HEK293 (cell line): ENCODE results near the gene IGF2BP2.

Source experiments
- CTCF ChIA-PET: fragments of 350-600 bp; formaldehyde crosslinking; extraction: SDS; loops from one replicate; lab custom pipeline; 2021; ENCODE audit warnings: antibody characterized with exemption; lab: Yijun Ruan, JAX
- POLR2A ChIA-PET: fragments of 300-600 bp; formaldehyde crosslinking; extraction: SDS; loops from one replicate; lab custom pipeline; 2020; ENCODE audit warnings: antibody characterized with exemption, inconsistent platforms; lab: Yijun Ruan, JAX
- H3K27ac ChIP-seq: fragments of 200-500 bp; sonication (Bioruptor generic); 2 replicates; pipeline ENCODE4 v1.5.1; 2014; ENCODE audit warnings: low read depth, low read length, control low read depth, inconsistent platforms; ENCODE audit errors: extremely low read depth
- H3K36me3 ChIP-seq, 2 experiments: fragments of 200-500 bp in 1 of 2; sonication (Bioruptor generic) in 1 of 2; 1 replicate in 1 of 2; 2 replicates in 1 of 2; pipeline ENCODE4 v1.5.1; 2014 to 2017; ENCODE audit warnings: inconsistent platforms in 2 of 2, low read length in 2 of 2; ENCODE audit not compliant: control insufficient read depth in 2 of 2, insufficient read depth in 1 of 2
- H3K4me1 ChIP-seq: fragments of 200-500 bp; sonication (Bioruptor generic); 2 replicates; pipeline ENCODE4 v1.5.1; 2014; ENCODE audit warnings: mild to moderate bottlenecking, low read length, inconsistent platforms; ENCODE audit not compliant: control insufficient read depth, insufficient read depth
- H3K4me3 ChIP-seq: 2 replicates; pipeline ENCODE4 v1.5.1; 2011; ENCODE audit warnings: low read depth, mild to moderate bottlenecking, control low read depth, low read length, moderate library complexity
- H3K9me3 ChIP-seq: fragments of 200-500 bp; sonication (Bioruptor generic); 2 replicates; pipeline ENCODE4 v1.5.1; 2014; ENCODE audit warnings: low read depth, low read length, inconsistent platforms; ENCODE audit not compliant: control insufficient read depth, insufficient read depth
- FEZF1 ChIP-seq: fragments of 450-650 bp; formaldehyde crosslinking; IDR thresholded peaks from 2 replicates; pipeline ENCODE4 v1.5.1; 2016; ENCODE audit warnings: missing biosample characterization, missing genetic modification characterization
- GLI2 ChIP-seq: fragments of 450-650 bp; formaldehyde crosslinking; IDR thresholded peaks from 2 replicates; pipeline ENCODE4; 2017; ENCODE audit warnings: missing biosample characterization, missing genetic modification characterization, low read depth, borderline replicate concordance
- GLI4 ChIP-seq: fragments of 450-650 bp; formaldehyde crosslinking; IDR thresholded peaks from 2 replicates; pipeline ENCODE4 v1.5.1; 2016; ENCODE audit warnings: missing biosample characterization, missing genetic modification characterization
- GLIS2 ChIP-seq: fragments of 450-650 bp; formaldehyde crosslinking; IDR thresholded peaks from 2 replicates; pipeline ENCODE4 v1.5.1; 2016; ENCODE audit warnings: missing biosample characterization, missing genetic modification characterization
- IKZF3 ChIP-seq: fragments of 450-650 bp; IDR thresholded peaks from 2 replicates; pipeline ENCODE4 v1.5.0; 2018; ENCODE audit warnings: missing biosample characterization, mild to moderate bottlenecking, missing genetic modification characterization, moderate library complexity
- KLF1 ChIP-seq: fragments of 450-650 bp; formaldehyde crosslinking; IDR thresholded peaks from 2 replicates; pipeline ENCODE4 v1.5.1; 2016; ENCODE audit warnings: missing biosample characterization, missing genetic modification characterization
- KLF9 ChIP-seq: fragments of 450-650 bp; formaldehyde crosslinking; IDR thresholded peaks from 2 replicates; pipeline ENCODE4 v1.5.1; 2016; ENCODE audit warnings: missing biosample characterization, missing genetic modification characterization, low read depth
- OVOL3 ChIP-seq: fragments of 450-650 bp; formaldehyde crosslinking; IDR thresholded peaks from 2 replicates; pipeline ENCODE4 v1.5.1; 2016; ENCODE audit warnings: missing biosample characterization, missing genetic modification characterization
- PRDM1 ChIP-seq: fragments of 450-650 bp; formaldehyde crosslinking; IDR thresholded peaks from 2 replicates; pipeline ENCODE4; 2016; ENCODE audit warnings: missing biosample characterization, missing genetic modification characterization
- SCRT2 ChIP-seq: fragments of 450-650 bp; formaldehyde crosslinking; IDR thresholded peaks from 2 replicates; pipeline ENCODE4 v1.5.1; 2016; ENCODE audit warnings: missing biosample characterization, missing genetic modification characterization
- SP3 ChIP-seq: fragments of 450-650 bp; formaldehyde crosslinking; IDR thresholded peaks from 2 replicates; pipeline ENCODE4 v1.5.1; 2016; ENCODE audit warnings: missing biosample characterization, missing genetic modification characterization
- ZBTB8A ChIP-seq: fragments of 450-650 bp; formaldehyde crosslinking; IDR thresholded peaks from 2 replicates; pipeline ENCODE4 v1.5.1; 2016; ENCODE audit warnings: missing biosample characterization, missing genetic modification characterization
- ZFHX2 ChIP-seq: fragments of 450-650 bp; formaldehyde crosslinking; conservative IDR thresholded peaks from 2 replicates; pipeline ENCODE4 v1.5.1; 2016; ENCODE audit warnings: missing biosample characterization, missing genetic modification characterization
- ZIC2 ChIP-seq: fragments of 450-650 bp; formaldehyde crosslinking; IDR thresholded peaks from 2 replicates; pipeline ENCODE4 v1.5.1; 2016; ENCODE audit warnings: missing biosample characterization, missing genetic modification characterization
- ZNF121 ChIP-seq: fragments of 450-650 bp; formaldehyde crosslinking; IDR thresholded peaks from 2 replicates; pipeline ENCODE4 v1.5.1; 2016; ENCODE audit warnings: missing biosample characterization, missing genetic modification characterization
- ZNF132 ChIP-seq: fragments of 450-650 bp; formaldehyde crosslinking; IDR thresholded peaks from 2 replicates; pipeline ENCODE4 v1.5.1; 2017; ENCODE audit warnings: missing biosample characterization, missing genetic modification characterization, borderline replicate concordance
- ZNF19 ChIP-seq: fragments of 450-650 bp; formaldehyde crosslinking; IDR thresholded peaks from 2 replicates; pipeline ENCODE4; 2016; ENCODE audit warnings: missing biosample characterization, missing genetic modification characterization, low read depth
- ZNF211 ChIP-seq: fragments of 450-650 bp; formaldehyde crosslinking; IDR thresholded peaks from 2 replicates; pipeline ENCODE4 v1.5.1; 2016; ENCODE audit warnings: low read depth, missing biosample characterization, missing genetic modification characterization
- ZNF214 ChIP-seq: fragments of 450-650 bp; formaldehyde crosslinking; IDR thresholded peaks from 2 replicates; pipeline ENCODE4 v1.5.1; 2017; ENCODE audit warnings: missing biosample characterization, mild to moderate bottlenecking, missing genetic modification characterization, borderline replicate concordance
- ZNF341 ChIP-seq: fragments of 450-650 bp; formaldehyde crosslinking; IDR thresholded peaks from 2 replicates; pipeline ENCODE4; 2016; ENCODE audit warnings: low read depth, missing biosample characterization, missing genetic modification characterization
- ZNF366 ChIP-seq: fragments of 450-650 bp; formaldehyde crosslinking; conservative IDR thresholded peaks from 2 replicates; pipeline ENCODE4 v1.5.1; 2016; ENCODE audit warnings: missing biosample characterization, missing genetic modification characterization
- ZNF514 ChIP-seq: fragments of 450-650 bp; formaldehyde crosslinking; IDR thresholded peaks from 2 replicates; pipeline ENCODE4 v1.5.1; 2016; ENCODE audit warnings: missing biosample characterization, missing genetic modification characterization
- ZNF521 ChIP-seq: fragments of 450-650 bp; formaldehyde crosslinking; IDR thresholded peaks from 2 replicates; pipeline ENCODE4 v1.5.1; 2017; ENCODE audit warnings: missing biosample characterization, mild to moderate bottlenecking, missing genetic modification characterization
- ZNF549 ChIP-seq: fragments of 450-650 bp; IDR thresholded peaks from 2 replicates; pipeline ENCODE4 v1.5.1; 2018; ENCODE audit warnings: missing biosample characterization, missing genetic modification characterization, mild to moderate bottlenecking, inconsistent platforms, moderate library complexity
- ZNF777 ChIP-seq: fragments of 450-650 bp; formaldehyde crosslinking; IDR thresholded peaks from 2 replicates; pipeline ENCODE4 v1.5.1; 2017; ENCODE audit warnings: missing biosample characterization, missing genetic modification characterization, borderline replicate concordance
- ZNF830 ChIP-seq: fragments of 450-650 bp; IDR thresholded peaks from 2 replicates; pipeline ENCODE4 v1.5.0; 2018; ENCODE audit warnings: missing biosample characterization, missing genetic modification characterization, low read depth, mild to moderate bottlenecking, moderate library complexity
- TF ChIP-seq, protein P1 (sequence below): fragments of 450-650 bp; formaldehyde crosslinking; IDR thresholded peaks from 2 replicates; pipeline ENCODE4 v1.5.0; 2017; ENCODE audit warnings: missing biosample characterization, missing genetic modification characterization, borderline replicate concordance
- TF ChIP-seq, protein P2 (sequence below): fragments of 450-650 bp; formaldehyde crosslinking; IDR thresholded peaks from 2 replicates; pipeline ENCODE4 v1.5.1; 2016; ENCODE audit warnings: missing biosample characterization, missing genetic modification characterization
- TF ChIP-seq, protein P3 (sequence below): fragments of 450-650 bp; formaldehyde crosslinking; IDR thresholded peaks from 2 replicates; pipeline ENCODE4 v1.5.1; 2016; ENCODE audit warnings: missing biosample characterization, missing genetic modification characterization

IGF2BP2 gene

DNA sequence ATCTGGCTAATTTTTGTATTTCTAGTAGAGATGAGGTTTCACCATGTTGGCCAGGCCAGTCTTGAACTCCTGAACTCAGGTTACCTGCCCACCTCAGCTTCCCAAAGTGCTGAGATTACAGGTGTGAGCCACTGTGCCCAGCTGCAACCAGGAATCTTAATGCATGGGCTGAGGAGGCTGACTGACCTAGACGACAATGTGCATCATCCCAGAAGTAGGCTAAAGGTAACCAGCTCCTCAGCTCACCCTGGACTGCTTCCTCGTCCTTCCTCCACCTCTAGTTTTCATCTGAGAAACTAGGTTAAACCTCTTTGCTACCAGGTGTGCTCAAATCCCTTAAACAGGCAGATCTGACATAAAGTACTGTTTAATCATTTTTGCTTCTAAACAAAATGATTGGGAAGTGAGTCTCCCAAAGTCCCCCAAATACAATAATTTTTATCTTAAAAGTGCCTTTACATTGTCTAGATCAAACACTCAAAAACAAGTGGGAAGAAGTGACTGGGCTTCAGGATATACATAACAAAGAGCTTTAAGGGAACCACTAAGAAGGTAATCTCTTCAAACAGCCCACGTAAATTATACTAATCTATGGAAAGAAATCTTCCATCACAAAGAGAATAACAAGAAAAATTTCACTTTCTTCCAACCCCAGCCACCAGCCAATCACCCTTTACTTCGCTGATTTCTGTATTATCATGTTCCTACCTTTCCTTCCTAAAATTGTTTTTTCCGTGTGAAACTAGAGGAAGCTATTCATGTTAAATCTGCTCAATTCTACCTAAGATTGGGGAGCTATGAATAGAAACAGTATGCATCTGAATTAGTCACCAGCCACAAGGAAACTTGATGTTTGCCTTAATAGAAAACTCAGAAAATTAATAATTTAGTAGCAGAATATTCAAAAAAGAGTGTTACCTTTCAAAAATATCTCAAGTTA, 34.7 kb downstream of the IGF2BP2 start (continued):
- TF ChIP-seq, protein P1, sequence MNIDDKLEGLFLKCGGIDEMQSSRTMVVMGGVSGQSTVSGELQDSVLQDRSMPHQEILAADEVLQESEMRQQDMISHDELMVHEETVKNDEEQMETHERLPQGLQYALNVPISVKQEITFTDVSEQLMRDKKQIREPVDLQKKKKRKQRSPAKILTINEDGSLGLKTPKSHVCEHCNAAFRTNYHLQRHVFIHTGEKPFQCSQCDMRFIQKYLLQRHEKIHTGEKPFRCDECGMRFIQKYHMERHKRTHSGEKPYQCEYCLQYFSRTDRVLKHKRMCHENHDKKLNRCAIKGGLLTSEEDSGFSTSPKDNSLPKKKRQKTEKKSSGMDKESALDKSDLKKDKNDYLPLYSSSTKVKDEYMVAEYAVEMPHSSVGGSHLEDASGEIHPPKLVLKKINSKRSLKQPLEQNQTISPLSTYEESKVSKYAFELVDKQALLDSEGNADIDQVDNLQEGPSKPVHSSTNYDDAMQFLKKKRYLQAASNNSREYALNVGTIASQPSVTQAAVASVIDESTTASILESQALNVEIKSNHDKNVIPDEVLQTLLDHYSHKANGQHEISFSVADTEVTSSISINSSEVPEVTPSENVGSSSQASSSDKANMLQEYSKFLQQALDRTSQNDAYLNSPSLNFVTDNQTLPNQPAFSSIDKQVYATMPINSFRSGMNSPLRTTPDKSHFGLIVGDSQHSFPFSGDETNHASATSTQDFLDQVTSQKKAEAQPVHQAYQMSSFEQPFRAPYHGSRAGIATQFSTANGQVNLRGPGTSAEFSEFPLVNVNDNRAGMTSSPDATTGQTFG (tag by site-specific recombination), result no peak
- TF ChIP-seq PRDM1 (tag by site-specific recombination), result no peak
- TF ChIP-seq ZNF521 (tag by site-specific recombination), result no peak
- TF ChIP-seq ZNF514 (tag by site-specific recombination), result no peak
- no peak for TF ChIP-seq ZNF132
- no peak for TF ChIP-seq ZNF211 (tag by site-specific recombination)

DNA sequence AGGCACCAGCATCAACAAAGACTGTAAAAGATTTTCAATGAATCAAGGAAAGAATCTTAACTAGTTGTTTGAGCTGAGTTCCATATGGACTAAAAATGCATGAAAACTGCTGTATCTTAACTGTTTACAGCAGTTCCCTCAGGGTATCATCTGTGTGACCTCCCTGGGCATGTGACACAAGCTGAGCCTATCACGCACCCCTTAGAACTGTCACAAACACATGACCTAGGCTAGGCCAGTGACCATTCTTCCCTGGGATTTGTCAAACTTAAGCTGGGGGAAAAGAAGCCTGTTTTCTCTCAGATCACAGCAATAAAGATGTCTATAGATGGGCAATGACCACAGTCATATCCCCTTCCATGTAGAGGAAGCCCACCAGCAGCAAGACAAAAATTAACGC, 35.7 kb downstream of the IGF2BP2 start:
- Histone ChIP-seq H3K36me3 (peaks cover 0 to 4% of the 10 kb centered on the region in 2 experiments; a peak in 1 of 3 replicates), H3K4me3 (no peak overlapping the region), H3K4me1 (peaks cover 9% of the 10 kb centered on the region), H3K9me3 (no peaks in the 10 kb centered on the region), H3K27ac (no peak overlapping the region)
- no peak for TF ChIP-seq OVOL3 (tag by site-specific recombination)
- TF ChIP-seq ZBTB8A (tag by site-specific recombination), result no peak
- no peak for TF ChIP-seq ZNF341 (tag by site-specific recombination)
- TF ChIP-seq GLI2 (tag by site-specific recombination), result no peak
- TF ChIP-seq ZNF121 (tag by site-specific recombination), result no peak
- TF ChIP-seq ZNF366 (tag by site-specific recombination), result no peak
- TF ChIP-seq ZNF777, result no peak
- TF ChIP-seq, protein P2, sequence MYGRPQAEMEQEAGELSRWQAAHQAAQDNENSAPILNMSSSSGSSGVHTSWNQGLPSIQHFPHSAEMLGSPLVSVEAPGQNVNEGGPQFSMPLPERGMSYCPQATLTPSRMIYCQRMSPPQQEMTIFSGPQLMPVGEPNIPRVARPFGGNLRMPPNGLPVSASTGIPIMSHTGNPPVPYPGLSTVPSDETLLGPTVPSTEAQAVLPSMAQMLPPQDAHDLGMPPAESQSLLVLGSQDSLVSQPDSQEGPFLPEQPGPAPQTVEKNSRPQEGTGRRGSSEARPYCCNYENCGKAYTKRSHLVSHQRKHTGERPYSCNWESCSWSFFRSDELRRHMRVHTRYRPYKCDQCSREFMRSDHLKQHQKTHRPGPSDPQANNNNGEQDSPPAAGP, result no peak
- TF ChIP-seq IKZF3 (tag by site-specific recombination), result no peak
- no peak for TF ChIP-seq ZNF214 (tag by site-specific recombination)
- TF ChIP-seq GLIS2 (tag by site-specific recombination), result no peak
- ChIA-PET CTCF (interaction anchor here (0.6 to 2.9 kb wide), 5 partner anchors 20 to 190 kb away, joined by 3 to 10 read pairs (median 4); no protein-coding TSS in a partner anchor), POLR2A (no interaction called here)

DNA sequence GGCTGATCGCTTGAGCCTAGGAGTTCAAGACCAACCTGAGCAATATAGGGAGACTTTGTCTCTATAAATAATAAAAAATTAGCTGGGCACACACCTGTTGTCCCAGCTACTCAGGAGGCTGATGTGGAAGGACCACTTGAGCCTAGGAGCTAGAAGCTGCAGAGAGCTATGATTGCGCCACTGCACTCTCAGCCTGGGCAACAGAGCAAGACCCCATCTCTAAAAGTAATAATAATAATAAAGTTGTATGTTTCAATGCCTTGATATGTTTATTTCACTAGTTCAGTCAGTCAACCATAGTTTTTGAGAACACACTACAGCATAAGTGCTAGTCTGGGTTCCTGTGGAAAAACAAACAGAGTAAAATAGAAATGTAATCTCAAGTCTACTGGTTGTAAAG, 36.5 kb downstream of the IGF2BP2 start:
- POLR2A ChIA-PET, result no interaction called here
- no peak overlapping the region for H3K27ac ChIP-seq
- H3K9me3 ChIP-seq, result no peaks in the 10 kb centered on the region
- no peak overlapping the region for H3K4me3 ChIP-seq
- H3K4me1 ChIP-seq, result peaks cover 9% of the 10 kb centered on the region
- TF ChIP-seq FEZF1 (no peak), ZNF830 (tag by site-specific recombination) (no peak), ZNF19 (tag by site-specific recombination) (no peak), ZNF549 (no peak), ZNF121 (tag by site-specific recombination) (peak; percentile 90), ZIC2 (tag by site-specific recombination) (no peak), SP3 (tag by site-specific recombination) (no peak), GLIS2 (tag by site-specific recombination) (no peak), SCRT2 (tag by site-specific recombination) (0 out of 2 replicates have a peak, but pooled peaks have one; percentile 17), GLI4 (tag by site-specific recombination) (no peak), ZFHX2 (tag by site-specific recombination) (no peak), KLF9 (tag by site-specific recombination) (no peak), KLF1 (no peak)
- TF ChIP-seq, protein P3, sequence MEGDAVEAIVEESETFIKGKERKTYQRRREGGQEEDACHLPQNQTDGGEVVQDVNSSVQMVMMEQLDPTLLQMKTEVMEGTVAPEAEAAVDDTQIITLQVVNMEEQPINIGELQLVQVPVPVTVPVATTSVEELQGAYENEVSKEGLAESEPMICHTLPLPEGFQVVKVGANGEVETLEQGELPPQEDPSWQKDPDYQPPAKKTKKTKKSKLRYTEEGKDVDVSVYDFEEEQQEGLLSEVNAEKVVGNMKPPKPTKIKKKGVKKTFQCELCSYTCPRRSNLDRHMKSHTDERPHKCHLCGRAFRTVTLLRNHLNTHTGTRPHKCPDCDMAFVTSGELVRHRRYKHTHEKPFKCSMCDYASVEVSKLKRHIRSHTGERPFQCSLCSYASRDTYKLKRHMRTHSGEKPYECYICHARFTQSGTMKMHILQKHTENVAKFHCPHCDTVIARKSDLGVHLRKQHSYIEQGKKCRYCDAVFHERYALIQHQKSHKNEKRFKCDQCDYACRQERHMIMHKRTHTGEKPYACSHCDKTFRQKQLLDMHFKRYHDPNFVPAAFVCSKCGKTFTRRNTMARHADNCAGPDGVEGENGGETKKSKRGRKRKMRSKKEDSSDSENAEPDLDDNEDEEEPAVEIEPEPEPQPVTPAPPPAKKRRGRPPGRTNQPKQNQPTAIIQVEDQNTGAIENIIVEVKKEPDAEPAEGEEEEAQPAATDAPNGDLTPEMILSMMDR (tag by site-specific recombination), result no peak
- CTCF ChIA-PET, result interaction anchor here (0.6 to 2.9 kb wide), 3 partner anchors 19 to 32 kb away, joined by 3 to 10 read pairs (median 6); no protein-coding TSS in a partner anchor
- H3K36me3 ChIP-seq, result peaks cover 0 to 4% of the 10 kb centered on the region in 2 experiments; a peak in 1 of 3 replicates
